HepG2 (cell line): ENCODE results near the gene PITX3. TPM values are rescaled to one million over a fixed set of nuclear protein-coding genes. Genes with fewer than 3 reads are reported as not detected.

Source experiments
- SPEN ChIP-seq: sonication (generic); formaldehyde crosslinking; IDR thresholded peaks from 2 replicates; pipeline ENCODE4 v1.5.1; 2020; ENCODE audit warnings: low read depth, mild to moderate bottlenecking, missing genetic modification reagents
- TBX2 ChIP-seq: sonication (generic); formaldehyde crosslinking; IDR thresholded peaks from 2 replicates; pipeline ENCODE4 v1.5.0; 2020; ENCODE audit warnings: missing genetic modification reagents, mild to moderate bottlenecking, borderline replicate concordance
- TFDP2 ChIP-seq: sonication (generic); formaldehyde crosslinking; IDR thresholded peaks from 2 replicates; pipeline ENCODE4 v1.4.0; 2020; ENCODE audit warnings: missing genetic modification reagents
- YEATS4 ChIP-seq: sonication (generic); formaldehyde crosslinking; IDR thresholded peaks from 2 replicates; pipeline ENCODE4 v1.4.0; 2020; ENCODE audit warnings: missing genetic modification reagents, borderline replicate concordance
- ZKSCAN5 ChIP-seq: sonication (generic); formaldehyde crosslinking; IDR thresholded peaks from 2 replicates; pipeline ENCODE4 v1.5.1; 2020; ENCODE audit warnings: mild to moderate bottlenecking, missing genetic modification reagents
- ZNF558 ChIP-seq: sonication (generic); formaldehyde crosslinking; IDR thresholded peaks from 2 replicates; pipeline ENCODE4 v1.9.0; 2022; ENCODE audit warnings: mild to moderate bottlenecking, missing genetic modification reagents, borderline replicate concordance
- ZNF776 ChIP-seq: sonication (generic); formaldehyde crosslinking; IDR thresholded peaks from 2 replicates; pipeline ENCODE4 v1.4.0; 2020; ENCODE audit warnings: mild to moderate bottlenecking, missing genetic modification reagents
- ZNF777 ChIP-seq: sonication (generic); formaldehyde crosslinking; IDR thresholded peaks from 2 replicates; pipeline ENCODE4 v1.4.0; 2020; ENCODE audit warnings: missing genetic modification reagents
- ZNF790 ChIP-seq: sonication (generic); formaldehyde crosslinking; IDR thresholded peaks from 2 replicates; pipeline ENCODE4 v1.8.0; 2022; ENCODE audit warnings: missing genetic modification reagents, mild to moderate bottlenecking, borderline replicate concordance
- polyA plus RNA-seq, 8 experiments: library from polyadenylated mRNA; depleted of rRNA in 3 of 8; stranded (reverse) in 7 of 8; unstranded in 1 of 8; fragments of >200 nt; fragmentation: Illumina TruSeq in 4 of 8; extraction: Trizol in 4 of 8; gene quantifications; 2 replicates each; pipeline versions ENCODE4 v1.2.1 to v1.2.3, GENCODE V29; 2011 to 2016; ENCODE audit warnings: low read depth in 4 of 8, missing spikeins in 1 of 8, mixed read lengths in 1 of 8; ENCODE audit not compliant: insufficient read depth in 1 of 8
- total RNA-seq, 5 experiments: library from RNA; depleted of rRNA; stranded (reverse); fragments of >200 nt; fragmentation: Illumina TruSeq; extraction: Trizol; gene quantifications; 2 replicates each; pipeline ENCODE4 v1.2.3, GENCODE V29; 2016; ENCODE audit warnings: low read depth in 1 of 5
- TF ChIP-seq, protein P1 (sequence below): sonication (generic); formaldehyde crosslinking; IDR thresholded peaks from 2 replicates; pipeline ENCODE4 v1.4.0; 2020; ENCODE audit warnings: missing genetic modification reagents, borderline replicate concordance
- TF ChIP-seq, protein P2 (sequence below): IDR thresholded peaks from 2 replicates; pipeline ENCODE4 v1.6.1; 2016; ENCODE audit warnings: control low read depth
- TF ChIP-seq, protein P3 (sequence below): sonication (generic); formaldehyde crosslinking; IDR thresholded peaks from 2 replicates; pipeline ENCODE4 v1.8.1; 2023; ENCODE audit warnings: mild to moderate bottlenecking, missing genetic modification reagents

PITX3 gene
- total and polyA plus RNA-seq, 2 of the 13 experiments (the other 11 are each of a cell fraction or from before 2014, with no cell fraction given) = not detected

DNA sequence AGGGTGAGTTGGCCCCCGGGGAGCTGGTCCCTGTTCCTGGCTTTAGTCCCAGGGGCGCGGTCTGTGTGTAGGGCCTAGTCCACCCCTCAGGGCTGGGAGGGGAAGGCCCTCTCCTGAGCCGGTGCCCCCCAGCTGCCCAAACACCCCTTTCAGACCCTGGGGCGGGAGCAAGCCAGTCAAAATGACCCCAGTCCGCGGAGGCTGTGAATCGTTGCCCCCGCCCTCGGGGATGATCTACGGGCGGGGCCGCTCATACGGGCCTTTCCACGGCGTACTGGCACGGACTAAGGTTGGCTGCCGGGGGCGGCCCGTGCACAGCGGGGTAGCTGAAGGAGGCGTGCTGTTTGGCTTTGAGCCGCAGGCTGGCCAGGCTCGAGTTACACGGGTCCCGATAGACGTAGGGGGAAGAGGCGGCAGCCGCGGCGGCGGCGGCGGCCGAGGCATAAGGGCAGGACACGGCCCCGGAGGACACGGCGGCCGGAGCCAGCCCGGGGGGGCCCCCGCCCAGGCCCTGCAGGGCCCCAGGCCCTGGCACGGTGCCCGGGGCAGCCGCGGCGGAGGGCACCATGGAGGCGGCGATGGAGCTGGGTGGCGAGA is 10.9 kb downstream of the PITX3 start (continued):
- TF ChIP-seq, protein P1, sequence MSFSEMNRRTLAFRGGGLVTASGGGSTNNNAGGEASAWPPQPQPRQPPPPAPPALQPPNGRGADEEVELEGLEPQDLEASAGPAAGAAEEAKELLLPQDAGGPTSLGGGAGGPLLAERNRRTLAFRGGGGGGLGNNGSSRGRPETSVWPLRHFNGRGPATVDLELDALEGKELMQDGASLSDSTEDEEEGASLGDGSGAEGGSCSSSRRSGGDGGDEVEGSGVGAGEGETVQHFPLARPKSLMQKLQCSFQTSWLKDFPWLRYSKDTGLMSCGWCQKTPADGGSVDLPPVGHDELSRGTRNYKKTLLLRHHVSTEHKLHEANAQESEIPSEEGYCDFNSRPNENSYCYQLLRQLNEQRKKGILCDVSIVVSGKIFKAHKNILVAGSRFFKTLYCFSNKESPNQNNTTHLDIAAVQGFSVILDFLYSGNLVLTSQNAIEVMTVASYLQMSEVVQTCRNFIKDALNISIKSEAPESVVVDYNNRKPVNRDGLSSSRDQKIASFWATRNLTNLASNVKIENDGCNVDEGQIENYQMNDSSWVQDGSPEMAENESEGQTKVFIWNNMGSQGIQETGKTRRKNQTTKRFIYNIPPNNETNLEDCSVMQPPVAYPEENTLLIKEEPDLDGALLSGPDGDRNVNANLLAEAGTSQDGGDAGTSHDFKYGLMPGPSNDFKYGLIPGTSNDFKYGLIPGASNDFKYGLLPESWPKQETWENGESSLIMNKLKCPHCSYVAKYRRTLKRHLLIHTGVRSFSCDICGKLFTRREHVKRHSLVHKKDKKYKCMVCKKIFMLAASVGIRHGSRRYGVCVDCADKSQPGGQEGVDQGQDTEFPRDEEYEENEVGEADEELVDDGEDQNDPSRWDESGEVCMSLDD (CRISPR knock-in tag) = no peak
- TF ChIP-seq SPEN (0 out of 2 replicates have a peak, but pooled peaks have one; percentile 14), YEATS4 (CRISPR knock-in tag) (peak; percentile 47; the same call in 1 of the 2 replicates), TFDP2 (CRISPR knock-in tag) (0 out of 2 replicates have a peak, but pooled peaks have one; percentile 10), ZNF777 (peak; percentile 59), ZNF558 (CRISPR knock-in tag) (0 out of 2 replicates have a peak, but pooled peaks have one; percentile 20), ZNF776 (CRISPR knock-in tag) (0 out of 2 replicates have a peak, but pooled peaks have one; percentile 63), TBX2 (CRISPR knock-in tag) (0 out of 2 replicates have a peak, but pooled peaks have one; percentile 3), ZNF790 (CRISPR knock-in tag) (0 out of 2 replicates have a peak, but pooled peaks have one; percentile 48), ZKSCAN5 (0 out of 2 replicates have a peak, but pooled peaks have one; percentile 37)
- TF ChIP-seq, protein P2, sequence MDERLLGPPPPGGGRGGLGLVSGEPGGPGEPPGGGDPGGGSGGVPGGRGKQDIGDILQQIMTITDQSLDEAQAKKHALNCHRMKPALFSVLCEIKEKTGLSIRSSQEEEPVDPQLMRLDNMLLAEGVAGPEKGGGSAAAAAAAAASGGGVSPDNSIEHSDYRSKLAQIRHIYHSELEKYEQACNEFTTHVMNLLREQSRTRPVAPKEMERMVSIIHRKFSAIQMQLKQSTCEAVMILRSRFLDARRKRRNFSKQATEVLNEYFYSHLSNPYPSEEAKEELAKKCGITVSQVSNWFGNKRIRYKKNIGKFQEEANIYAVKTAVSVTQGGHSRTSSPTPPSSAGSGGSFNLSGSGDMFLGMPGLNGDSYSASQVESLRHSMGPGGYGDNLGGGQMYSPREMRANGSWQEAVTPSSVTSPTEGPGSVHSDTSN (CRISPR knock-in tag) = no peak
- TF ChIP-seq, protein P3, sequence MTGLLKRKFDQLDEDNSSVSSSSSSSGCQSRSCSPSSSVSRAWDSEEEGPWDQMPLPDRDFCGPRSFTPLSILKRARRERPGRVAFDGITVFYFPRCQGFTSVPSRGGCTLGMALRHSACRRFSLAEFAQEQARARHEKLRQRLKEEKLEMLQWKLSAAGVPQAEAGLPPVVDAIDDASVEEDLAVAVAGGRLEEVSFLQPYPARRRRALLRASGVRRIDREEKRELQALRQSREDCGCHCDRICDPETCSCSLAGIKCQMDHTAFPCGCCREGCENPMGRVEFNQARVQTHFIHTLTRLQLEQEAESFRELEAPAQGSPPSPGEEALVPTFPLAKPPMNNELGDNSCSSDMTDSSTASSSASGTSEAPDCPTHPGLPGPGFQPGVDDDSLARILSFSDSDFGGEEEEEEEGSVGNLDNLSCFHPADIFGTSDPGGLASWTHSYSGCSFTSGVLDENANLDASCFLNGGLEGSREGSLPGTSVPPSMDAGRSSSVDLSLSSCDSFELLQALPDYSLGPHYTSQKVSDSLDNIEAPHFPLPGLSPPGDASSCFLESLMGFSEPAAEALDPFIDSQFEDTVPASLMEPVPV (CRISPR knock-in tag) = peak; percentile 51
